Mesothelial cell of epicardium (in vitro differentiated cells): ENCODE results near the gene SYCE1. TPM values are rescaled to one million over a fixed set of nuclear protein-coding genes. Genes with fewer than 3 reads are reported as not detected.

ENCODE experiments used
- DNase-seq, 2 experiments: peaks; one replicate each; pipeline ENCODE4 v3.0.0; 2021; ENCODE audit warnings: low spot score in 2 of 2; ENCODE audit not compliant: unreplicated experiment in 2 of 2
- H3K27ac Mint-ChIP-seq: 2 replicates; pipeline ENCODE4 v1.8.0; 2021; ENCODE audit warnings: mixed read lengths
- H3K27me3 Mint-ChIP-seq: 2 replicates; pipeline ENCODE4 v1.8.0; 2021; ENCODE audit warnings: low read depth, mixed read lengths
- H3K36me3 Mint-ChIP-seq: 2 replicates; pipeline ENCODE4 v1.8.0; 2021; ENCODE audit warnings: mixed read lengths
- H3K4me1 Mint-ChIP-seq: 2 replicates; pipeline ENCODE4 v1.8.0; 2021; ENCODE audit warnings: mixed read lengths
- H3K4me3 Mint-ChIP-seq: 2 replicates; pipeline ENCODE4 v1.8.0; 2021; ENCODE audit warnings: mild to moderate bottlenecking, moderate library complexity, mixed read lengths
- H3K9me3 Mint-ChIP-seq: 2 replicates; pipeline ENCODE4 v1.8.0; 2021; ENCODE audit warnings: mixed read lengths
- total RNA-seq: library from RNA; stranded (reverse); gene quantifications from 3 replicates; pipeline ENCODE4 v1.2.1, GENCODE V29; 2021
- TF ChIP-seq, protein P1 (sequence below): fragments of 200-600 bp; sonication (generic); IDR thresholded peaks from one replicate; pipeline ENCODE4 v1.5.0; 2021; ENCODE audit warnings: antibody characterized with exemption; ENCODE audit not compliant: unreplicated experiment

SYCE1 gene
- total RNA-seq, 1 donor from 2014 or later, result not detected

- Mint-ChIP-seq H3K4me3 (no peak overlapping the region), H3K36me3 (peaks cover under 1% of the 10 kb centered on the region), H3K4me1 (no peaks in the 10 kb centered on the region), H3K27me3 (no peaks in the 10 kb centered on the region), H3K9me3 (peaks cover 18% of the 10 kb centered on the region), H3K27ac (no peak overlapping the region)
- TF ChIP-seq, protein P1, sequence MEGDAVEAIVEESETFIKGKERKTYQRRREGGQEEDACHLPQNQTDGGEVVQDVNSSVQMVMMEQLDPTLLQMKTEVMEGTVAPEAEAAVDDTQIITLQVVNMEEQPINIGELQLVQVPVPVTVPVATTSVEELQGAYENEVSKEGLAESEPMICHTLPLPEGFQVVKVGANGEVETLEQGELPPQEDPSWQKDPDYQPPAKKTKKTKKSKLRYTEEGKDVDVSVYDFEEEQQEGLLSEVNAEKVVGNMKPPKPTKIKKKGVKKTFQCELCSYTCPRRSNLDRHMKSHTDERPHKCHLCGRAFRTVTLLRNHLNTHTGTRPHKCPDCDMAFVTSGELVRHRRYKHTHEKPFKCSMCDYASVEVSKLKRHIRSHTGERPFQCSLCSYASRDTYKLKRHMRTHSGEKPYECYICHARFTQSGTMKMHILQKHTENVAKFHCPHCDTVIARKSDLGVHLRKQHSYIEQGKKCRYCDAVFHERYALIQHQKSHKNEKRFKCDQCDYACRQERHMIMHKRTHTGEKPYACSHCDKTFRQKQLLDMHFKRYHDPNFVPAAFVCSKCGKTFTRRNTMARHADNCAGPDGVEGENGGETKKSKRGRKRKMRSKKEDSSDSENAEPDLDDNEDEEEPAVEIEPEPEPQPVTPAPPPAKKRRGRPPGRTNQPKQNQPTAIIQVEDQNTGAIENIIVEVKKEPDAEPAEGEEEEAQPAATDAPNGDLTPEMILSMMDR, result no peak
- DNase-seq, result no peak
Measured at GRCh38 chr10:133568287-133568614, 2.9 kb upstream of the SYCE1 start.

DNA sequence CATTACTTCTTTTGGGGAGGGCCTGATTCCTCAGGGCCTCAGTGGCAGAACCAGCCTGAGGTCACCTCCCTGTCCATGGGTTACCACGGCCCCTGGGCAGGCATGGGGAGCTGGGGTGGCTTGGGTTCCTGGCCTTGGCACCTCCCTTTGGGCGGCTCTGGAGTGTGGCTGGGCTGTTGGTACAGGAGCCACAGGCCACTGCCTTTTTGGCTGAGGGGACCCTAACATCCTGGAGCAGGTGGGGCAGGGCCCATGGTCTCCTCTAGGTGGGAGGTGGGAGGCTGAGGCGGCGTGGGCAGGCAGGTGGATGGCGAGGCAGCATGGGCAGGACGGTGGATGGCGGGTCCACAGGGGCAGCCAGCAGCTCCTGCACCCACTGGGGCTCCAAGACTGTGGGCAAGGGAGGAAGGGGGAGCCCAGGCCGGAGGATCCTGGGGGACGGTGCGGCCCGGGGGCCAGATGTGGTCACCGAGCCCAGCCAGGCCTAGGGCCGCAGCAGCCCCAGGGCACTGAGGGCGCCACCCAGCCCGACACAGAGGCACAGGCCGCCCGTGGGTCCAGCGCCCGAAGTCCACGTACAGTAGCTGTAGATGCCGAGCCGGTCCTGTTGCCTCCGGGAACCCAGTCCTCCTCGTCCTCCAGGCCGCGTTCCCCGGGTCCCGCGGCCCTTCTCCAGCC lies 2.4 kb upstream of the SYCE1 start:
- peaks cover 15% of the 10 kb centered on the region for H3K9me3 Mint-ChIP-seq
- H3K4me3 Mint-ChIP-seq, result no peak overlapping the region
- TF ChIP-seq, protein P1, result no peak
- DNase-seq, result no peak
- no peaks in the 10 kb centered on the region for H3K36me3 Mint-ChIP-seq
- no peaks in the 10 kb centered on the region for H3K27me3 Mint-ChIP-seq
- no peak overlapping the region for H3K27ac Mint-ChIP-seq
- H3K4me1 Mint-ChIP-seq, result no peaks in the 10 kb centered on the region

DNA sequence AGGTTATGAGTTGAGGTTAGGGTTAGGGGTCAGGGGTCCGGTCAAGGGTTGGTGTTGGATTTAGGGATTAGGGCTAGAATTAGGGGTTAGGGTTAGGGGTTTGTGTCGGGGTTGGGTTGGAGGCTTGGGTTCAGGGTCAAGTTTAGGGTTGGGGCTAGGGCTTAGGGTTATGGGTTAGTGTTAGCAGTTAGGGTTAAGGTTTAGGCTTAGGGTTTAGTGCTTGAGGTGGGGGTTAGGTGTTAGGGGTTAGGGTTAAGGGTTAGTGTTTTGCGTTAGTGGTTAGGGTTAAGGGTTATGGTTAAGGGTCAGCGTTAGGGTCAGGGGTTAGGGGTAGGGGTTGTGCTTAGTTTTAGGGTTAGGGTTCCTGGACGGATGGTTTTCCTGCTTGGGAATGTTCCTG lies 1.7 kb upstream of the SYCE1 start:
- Mint-ChIP-seq H3K27ac (no peak overlapping the region), H3K27me3 (no peaks in the 10 kb centered on the region), H3K9me3 (peaks cover 21% of the 10 kb centered on the region), H3K4me1 (no peaks in the 10 kb centered on the region), H3K4me3 (no peak overlapping the region), H3K36me3 (no peaks in the 10 kb centered on the region)
- TF ChIP-seq, protein P1, result no peak
- DNase-seq, result no peak

DNA sequence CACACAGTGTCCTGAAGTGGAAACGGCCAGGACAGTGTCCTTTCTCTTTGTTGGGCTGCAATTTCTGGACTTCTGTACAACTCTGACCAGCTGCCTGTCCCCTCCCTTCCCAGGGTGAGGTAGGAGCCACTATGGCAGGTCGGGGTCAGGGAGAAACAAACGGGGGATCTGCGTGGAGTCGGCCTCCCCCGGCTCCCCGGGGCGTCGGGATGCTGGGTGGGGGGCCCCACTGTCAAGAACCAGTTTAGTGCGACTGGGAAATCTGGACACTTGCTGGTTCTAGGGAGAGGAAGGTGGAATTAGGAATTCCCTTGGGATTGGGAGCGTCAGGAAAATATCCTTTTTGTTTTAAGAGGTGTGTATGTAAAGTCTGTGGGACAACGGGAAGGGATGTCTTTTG lies 567 bp downstream of the SYCE1 start:
- Mint-ChIP-seq H3K36me3 (no peaks in the 10 kb centered on the region), H3K4me1 (no peaks in the 10 kb centered on the region), H3K4me3 (no peak overlapping the region), H3K27me3 (no peaks in the 10 kb centered on the region), H3K27ac (no peak overlapping the region), H3K9me3 (peaks cover 33% of the 10 kb centered on the region)
- TF ChIP-seq, protein P1, result no peak
- DNase-seq, result no peak

DNA sequence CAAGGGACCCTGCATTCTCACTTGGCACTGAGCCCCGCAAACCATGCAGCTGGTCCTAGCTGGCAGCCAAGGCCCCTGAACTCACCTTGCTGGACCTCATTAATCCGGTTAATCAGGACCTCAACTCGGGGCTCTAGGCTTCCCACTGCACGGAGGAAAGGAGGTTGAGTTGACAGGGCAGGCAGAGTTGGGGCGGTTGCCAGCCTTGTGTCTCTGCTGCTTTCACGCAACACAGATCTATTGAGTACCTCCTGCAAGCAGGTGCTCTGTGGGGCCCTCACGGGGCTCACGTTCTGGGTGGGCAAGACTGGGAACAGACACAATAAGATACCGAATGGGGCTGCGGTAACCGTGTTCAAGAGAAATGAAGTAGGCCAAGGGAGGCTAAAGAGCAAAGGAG lies 6.2 kb downstream of the SYCE1 start:
- Mint-ChIP-seq H3K36me3 (peaks cover 5% of the 10 kb centered on the region), H3K9me3 (peaks cover 64% of the 10 kb centered on the region), H3K4me3 (no peak overlapping the region), H3K27ac (no peak overlapping the region), H3K27me3 (no peaks in the 10 kb centered on the region), H3K4me1 (no peaks in the 10 kb centered on the region)
- DNase-seq, result no peak
- TF ChIP-seq, protein P1, result no peak

DNA sequence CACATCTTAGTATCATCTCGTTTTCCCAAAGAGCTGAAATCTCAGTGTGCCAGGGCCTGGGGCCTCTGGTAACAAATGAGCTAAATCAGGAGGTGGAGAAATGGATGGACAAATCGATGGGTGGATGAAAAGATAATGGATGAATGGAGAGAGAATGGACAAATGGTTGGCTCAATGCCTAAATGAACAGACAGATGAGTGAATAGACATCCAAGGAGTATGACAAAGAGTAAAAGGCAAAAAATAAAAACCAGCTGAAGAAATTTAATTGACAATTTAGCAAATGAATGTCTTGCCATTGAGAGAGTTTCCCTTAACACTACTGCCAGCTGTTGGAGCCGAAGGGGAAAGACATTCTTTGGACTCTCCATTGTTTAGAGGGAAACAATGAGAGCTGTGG lies 8.0 kb downstream of the SYCE1 start:
- no peaks in the 10 kb centered on the region for H3K4me1 Mint-ChIP-seq
- TF ChIP-seq, protein P1, result no peak
- no peak for DNase-seq
- no peak overlapping the region for H3K4me3 Mint-ChIP-seq
- peaks cover 5% of the 10 kb centered on the region for H3K36me3 Mint-ChIP-seq
- peaks cover 71% of the 10 kb centered on the region for H3K9me3 Mint-ChIP-seq
- H3K27me3 Mint-ChIP-seq, result no peaks in the 10 kb centered on the region
- no peak overlapping the region for H3K27ac Mint-ChIP-seq
